Muscle of back (tissue), 11 donors: ENCODE data around the gene HNRNPLL. TPM values are rescaled to one million over a fixed set of nuclear protein-coding genes. Genes with fewer than 3 reads are reported as not detected.
A peak's percentile ranks its signal among the peaks of the same experiment; 100 is the strongest.

ENCODE experiments used
- DNase-seq, 3 donors: peaks; one replicate each; pipeline versions ENCODE4 v3.0.0 to v3.0.0-alpha.2; 2013
- polyA plus RNA-seq, 10 donors: library from polyadenylated mRNA; unstranded; fragments of 120-200 nt; gene quantifications; one replicate each; pipeline ENCODE4 v1.2.1, GENCODE V29; 2013; ENCODE audit not compliant: insufficient read length in 10 of 10

The HNRNPLL gene
- polyA plus RNA-seq, 10 donors: 34.2 to 50.6 (median 38.6) TPM

DNA sequence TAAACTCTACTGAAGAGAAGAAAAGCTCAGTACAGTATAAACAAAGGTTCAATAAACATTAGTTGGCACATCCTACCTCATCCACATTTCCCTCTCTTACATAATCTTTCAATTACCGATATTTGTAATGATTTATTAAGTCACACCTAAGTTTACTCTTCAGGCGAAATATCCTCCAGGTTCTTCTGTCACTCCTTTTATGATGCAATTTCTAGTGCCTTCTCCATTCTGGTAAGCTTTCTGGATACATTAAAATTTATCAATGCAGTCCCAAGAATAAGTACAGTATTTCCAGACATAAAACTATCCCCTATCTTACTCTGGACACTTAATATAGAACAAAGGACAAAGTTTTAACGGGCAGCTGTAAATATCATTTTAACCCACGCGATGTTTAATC is 5.6 kb downstream of the HNRNPLL start:
- DNase-seq: no peak

DNA sequence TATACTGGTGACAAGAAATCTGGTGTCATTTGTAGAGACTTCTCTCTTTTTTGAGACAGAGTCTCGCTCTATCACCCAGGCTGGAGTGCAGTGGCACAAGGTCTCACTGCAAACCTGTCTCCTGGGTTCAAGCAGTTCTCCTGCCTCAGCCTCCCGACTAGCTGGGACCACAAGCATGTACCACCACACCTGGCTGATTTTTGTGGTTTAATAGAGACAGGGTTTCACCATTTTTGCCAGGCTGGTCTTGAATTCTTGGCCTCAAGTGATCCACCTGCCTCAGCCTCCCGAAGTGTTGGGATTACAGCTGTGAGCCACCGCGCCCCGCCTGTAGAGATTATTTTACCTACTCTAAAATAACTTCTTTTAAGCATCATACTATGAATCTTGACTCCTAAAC is 6.5 kb downstream of the HNRNPLL start:
- DNase-seq: no peak

DNA sequence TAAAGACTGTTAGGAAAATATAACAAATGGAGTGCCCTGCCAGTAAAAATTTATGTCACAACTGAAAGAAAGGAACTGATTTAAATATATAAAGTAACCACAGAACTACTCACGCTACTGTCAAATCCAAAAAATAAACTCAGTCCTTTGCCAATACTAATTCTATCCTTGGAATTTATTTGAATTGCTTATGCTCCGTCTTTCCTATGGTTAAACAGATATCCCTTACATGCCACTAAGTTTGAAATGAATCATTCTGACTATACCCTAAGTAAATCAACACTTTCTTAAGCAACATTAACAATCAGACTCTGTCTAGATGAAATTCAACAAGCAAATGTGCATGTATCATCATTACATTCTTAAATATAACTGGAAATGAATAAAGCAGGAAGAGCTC is 9.8 kb downstream of the HNRNPLL start:
- DNase-seq: no peak

DNA sequence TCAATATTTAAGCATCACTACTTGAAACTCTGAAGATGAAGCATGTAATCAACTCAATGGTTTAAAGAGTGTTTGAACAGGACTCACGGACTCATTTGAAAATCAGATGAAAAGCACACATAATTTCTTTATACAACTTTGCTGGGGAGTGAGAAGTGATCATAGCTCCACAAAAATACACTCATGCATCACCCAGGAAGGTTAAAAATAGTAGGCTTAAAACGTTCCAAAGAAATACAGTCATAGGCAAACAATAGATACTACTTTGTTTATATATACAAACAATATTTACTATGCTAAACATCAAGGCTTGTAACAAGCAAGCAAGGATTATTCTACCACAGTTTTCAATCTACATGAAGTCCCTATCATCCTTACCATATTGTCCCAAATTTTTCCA is 11.6 kb downstream of the HNRNPLL start:
- no peak for DNase-seq

DNA sequence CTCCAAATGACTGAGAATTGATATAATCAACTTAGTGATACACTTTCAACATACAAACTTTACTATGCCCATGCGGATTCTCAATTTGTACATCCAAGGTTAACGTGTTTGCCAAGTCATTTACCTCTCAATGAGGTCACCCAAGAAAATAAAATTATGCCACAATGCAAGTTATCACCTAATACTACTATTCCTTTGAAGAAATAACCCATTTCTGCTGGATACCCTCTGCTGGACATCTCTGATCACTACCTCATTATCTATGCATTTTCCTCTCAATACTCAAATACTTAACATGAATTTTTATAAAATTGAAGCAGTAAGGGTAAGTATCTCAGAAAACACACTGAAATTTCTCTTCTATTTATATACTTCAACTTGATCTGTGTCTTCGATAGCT is 12.7 kb downstream of the HNRNPLL start:
- no peak for DNase-seq

DNA sequence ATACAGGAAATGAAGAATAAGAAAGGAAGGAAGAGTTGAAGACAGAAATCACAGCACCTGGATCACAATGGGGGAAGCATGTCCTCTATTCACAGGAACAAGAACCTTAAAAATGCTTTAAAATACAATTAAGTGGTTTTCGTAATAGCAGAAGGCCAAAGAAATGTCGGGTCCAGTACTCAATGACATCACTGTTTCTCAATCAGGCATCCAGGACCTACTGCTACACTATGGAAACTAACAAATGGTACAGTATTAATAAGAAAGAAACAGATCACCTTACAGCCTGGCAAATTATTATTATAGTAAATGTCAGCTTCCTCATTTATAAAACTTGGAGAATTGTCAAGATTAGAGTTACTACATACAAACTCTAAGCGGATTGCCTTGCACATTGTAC is 15.8 kb downstream of the HNRNPLL start:
- DNase-seq: no peak

DNA sequence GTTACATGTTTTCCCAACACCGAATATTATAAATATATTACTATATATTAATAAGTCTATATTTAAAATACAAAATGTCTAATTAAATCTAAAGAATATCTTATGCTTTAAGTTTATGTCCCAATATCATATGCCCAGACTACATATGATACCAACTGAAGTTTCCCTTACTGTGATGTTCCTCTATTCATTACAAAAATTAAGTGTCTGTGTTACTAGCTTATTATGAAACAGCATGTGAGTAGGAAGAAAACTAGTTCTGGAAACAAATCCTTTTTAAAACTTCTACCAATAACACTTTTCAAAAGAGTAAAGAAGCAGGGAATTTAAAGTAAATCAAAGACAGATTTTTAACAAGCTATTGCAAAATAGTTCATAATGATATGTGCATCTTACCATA is 17.8 kb downstream of the HNRNPLL start:
- DNase-seq: no peak

DNA sequence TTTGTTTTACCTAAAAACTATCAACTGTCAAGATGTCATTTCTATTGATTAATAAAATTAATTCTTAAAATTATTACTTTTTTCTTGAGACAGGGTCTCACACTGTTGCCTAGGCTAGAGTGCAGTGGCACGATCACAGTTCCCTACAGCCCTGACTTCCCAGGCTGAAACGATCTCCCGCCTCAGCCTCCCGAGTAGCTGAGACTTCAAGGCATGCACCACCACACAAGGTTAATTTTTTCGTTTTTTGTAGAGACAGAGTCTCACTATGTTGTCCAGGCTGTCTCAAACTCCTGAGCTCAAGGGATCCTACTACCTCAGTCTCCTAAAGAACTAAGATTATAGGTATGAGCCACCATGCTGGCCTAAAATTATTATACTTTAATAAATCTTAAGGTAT is 18.7 kb downstream of the HNRNPLL start:
- DNase-seq: no peak

DNA sequence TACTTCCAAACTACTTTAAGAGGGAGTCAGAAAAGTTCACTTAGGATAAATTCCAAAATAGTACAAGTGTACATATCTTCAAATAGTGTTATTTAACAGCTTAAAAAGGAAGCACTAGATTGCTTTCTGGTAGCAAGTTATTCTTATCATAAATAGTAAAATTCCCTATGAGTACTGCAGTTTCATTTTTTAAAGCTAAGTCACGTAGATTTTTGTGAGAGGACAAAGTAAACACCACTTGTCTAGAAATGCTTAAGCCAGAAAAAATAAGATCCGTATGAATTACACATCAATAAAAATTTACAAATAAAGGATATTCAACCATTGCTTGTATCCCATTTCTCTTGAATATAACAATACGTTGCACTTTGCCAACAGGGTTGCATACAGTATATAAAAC is 19.2 kb downstream of the HNRNPLL start:
- no peak for DNase-seq

DNA sequence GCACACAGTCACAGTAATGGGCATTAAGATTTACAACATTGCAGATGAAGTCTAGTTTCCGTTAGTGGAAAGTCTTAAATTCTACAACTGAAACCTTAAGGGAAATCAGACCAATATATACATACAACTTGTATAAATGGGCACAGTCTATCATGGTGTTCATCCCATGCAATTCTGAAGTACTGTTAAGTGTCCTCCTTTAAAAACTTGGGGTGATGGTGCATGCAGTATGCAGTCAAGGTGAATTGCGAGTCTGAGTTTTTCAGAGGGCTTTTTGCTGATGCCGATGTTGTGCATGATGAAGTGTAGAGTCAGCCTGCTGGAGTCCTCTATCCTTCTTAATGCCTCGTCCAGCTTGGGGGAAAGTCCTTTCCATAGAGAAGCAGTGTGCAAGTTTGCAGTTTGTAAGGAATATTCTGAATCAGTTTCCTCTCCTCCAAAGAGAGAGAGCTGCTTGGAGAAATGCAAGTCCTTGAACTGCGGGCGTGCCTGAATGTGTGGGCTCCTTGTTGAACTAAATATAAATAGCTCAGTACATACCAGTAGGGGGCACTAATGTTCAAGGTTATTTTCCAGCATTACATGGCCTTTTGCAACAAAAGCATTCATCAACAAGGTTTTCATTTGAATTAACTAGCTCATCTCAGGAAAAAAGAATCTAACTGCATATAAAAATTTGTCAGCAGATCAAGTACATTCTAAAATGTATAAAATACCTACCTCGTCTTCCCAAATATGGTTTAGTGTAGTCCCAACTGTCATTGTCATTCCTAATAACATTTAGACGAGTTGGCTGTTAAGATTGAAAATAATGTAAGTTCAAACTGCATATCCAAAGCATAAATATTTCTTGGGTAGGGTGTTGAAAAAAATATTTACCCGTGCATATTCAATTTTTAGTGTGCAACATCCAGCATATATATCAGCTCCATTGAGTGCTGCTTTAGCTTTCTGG is 21.3 kb downstream of the HNRNPLL start:
- peak; percentile 68 to 83 (median 74) for DNase-seq

DNA sequence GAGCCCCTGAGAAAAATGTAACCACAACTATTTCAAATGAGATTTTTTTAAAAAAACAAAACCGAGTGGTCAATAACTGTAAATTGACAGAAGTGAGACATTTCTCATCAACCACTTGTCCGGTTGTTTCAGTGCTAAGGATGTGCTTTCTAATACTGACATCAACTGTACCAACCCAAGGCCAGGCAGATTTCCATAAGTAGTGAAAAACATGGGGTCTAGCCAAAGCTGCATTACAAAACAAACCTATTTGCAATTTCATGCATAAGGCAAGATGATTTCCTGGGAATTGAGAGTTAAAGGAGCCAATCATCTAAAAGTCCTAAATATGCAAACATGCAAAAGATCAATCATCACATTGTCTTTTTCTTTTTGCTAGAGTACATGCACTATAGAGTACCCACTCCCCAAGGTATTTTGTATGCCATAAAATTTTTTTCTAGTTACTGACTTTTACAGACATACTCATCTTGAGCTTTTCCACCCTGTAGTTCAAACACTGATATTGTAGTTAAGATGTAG is 22.6 kb downstream of the HNRNPLL start:
- DNase-seq: no peak

DNA sequence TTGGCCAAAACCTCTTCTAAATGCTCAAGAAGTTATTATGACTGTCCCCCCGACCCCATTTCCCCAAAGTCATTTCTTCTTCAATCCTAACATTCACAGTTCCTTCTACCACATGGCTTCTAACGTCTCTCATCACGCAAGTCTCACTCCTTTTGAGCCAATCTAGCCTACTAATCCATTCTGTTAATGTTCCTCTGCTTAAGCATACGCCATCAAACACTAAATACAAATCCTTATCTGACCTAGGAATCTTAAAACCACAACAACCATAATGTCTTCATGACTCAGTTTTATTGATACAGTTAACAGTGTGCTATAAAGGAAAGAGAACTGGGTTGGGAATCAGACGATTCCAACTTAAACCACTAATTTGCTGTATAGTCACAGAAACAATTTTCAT is 23.9 kb downstream of the HNRNPLL start:
- DNase-seq: no peak

DNA sequence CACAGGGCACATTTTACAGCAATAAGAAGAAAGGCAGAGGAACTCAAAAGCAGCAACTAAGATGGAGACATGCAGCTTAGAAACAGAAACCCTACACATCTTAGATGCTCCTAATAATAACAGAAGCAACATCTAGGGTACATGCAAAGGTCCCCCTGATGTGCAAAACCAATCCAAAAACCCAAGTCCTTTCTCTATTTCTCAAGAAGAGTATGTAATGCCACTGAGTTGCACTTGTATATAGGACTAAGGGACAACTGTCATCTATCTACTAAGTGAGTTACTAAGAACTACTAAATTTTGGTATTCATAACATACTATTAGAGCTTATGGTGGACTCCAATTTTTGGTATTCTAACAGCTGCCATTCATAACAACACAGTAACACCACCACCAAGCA is 28.4 kb downstream of the HNRNPLL start:
- DNase-seq: no peak

DNA sequence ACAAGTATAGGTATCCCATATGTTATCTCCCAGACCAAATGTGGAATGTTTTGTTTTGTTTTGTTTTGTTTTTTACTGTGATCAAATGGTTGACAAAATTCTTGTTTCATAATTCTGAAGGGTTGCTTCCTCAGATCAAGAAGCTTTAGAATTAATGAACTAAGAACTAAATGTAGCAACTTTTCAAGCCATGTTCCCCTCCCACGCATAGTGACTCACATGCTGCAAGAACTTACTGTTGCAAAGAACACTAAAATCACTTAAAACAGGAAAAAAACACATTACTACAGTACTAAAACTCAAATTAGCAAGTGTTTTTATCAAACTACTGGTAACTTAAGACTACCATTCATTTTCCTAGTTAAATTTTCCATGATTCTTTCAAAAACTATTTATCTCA is 30.6 kb downstream of the HNRNPLL start:
- no peak for DNase-seq

DNA sequence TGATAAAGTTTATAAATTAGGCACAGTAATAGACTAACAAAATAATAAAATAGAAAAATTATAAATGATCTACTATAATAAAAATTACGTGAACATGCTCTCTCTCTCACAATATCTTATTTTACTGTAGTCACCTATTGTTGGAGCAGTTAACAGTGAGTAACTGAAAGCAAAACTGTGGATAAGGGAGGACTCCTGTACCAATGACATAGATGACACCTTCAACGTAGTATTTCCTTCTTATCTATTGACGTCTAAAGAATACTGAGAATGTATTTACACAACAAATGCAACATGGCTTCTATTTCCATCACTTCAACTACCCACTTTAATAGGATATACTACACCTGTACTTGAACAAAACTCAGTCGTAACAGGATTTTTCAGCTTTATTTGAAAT is 31.5 kb downstream of the HNRNPLL start:
- no peak for DNase-seq

DNA sequence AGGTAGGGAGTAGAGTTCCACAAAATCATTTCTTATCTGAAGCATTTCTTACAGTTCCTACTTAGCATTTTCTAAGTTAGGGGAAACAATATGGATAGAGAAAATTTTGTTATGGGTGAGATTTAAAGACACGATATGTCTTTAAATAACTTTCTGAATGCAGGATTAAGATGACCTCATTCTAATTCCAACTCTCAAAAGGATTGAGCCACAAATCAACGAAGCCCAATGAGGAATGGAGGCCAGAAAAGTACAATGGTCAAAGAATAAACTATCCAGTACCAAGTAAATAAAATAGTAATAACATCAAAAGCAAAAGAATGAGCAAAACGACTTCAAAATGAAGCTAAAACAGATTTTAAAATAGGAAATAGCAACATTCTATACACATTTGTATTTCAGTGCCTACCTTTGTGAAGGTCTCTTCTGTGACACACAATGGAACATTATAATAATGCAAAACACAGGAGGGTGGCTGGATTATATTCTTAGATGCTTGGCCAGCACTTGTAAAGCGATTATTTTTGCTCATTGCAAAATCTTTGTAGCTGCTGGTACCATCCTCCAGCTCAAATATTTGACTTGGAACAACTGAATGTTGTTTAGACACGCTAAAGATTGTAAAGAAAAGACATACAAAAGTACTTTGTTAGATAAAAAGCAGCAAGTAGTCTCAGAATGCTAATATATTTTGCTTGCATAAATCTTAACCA is 33.8 kb downstream of the HNRNPLL start:
- no peak for DNase-seq

DNA sequence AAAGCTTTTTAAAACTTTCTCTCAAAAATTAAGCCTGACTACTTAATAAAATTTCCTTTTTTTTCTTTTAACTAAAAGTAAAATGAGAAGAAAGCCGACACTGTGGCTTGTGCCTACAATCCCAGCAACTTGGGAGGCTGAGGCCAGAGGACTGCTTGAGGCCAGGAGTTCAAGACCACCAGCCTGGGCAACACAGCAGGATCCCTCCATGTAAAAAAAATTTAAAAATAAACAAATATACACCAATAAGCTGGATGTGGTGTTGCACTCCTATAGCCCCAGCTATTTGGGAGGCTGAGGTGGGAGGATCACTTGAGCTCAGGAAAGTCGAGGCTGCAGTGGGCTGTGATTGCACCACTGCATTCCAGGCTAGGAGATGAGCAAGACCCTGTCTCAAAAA is 37.4 kb downstream of the HNRNPLL start:
- no peak for DNase-seq

DNA sequence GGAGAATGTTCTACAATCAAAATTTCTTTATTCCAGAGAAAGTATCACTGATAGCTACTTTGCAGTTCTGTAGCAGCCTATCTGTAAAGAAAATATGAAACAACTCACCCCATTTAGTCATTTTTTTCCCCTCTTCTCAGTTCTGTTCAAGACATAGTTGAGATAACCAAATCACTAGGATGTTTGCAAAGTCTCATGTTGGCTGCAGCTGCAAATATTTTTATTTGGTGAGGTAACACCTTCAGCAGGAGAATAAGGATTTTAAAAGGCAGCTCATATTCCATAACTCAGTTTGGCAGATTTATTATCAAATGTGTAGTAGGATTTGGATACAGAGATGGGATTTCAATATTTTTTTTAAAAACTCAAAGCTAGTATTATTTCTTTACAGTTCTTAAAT is 41.0 kb downstream of the HNRNPLL start:
- DNase-seq: no peak

DNA sequence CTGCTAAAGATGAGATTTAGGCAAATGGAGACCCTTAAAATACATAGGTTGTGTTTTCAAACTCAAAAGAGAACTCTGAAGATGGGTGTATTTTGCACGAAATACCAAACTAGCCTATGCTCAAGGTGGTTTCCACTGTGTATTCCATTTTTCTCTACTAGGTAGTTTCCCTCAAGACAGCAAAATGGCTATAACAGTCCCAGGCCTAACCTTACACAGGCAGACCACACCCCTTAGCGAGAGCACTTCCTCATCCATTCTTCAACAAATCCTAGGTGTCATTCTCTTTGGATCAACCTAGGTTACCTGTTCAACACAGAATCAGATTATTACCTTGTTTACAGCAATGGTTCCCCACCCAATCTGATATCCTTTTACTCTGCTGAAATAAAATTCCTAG is 42.6 kb downstream of the HNRNPLL start:
- DNase-seq: no peak

DNA sequence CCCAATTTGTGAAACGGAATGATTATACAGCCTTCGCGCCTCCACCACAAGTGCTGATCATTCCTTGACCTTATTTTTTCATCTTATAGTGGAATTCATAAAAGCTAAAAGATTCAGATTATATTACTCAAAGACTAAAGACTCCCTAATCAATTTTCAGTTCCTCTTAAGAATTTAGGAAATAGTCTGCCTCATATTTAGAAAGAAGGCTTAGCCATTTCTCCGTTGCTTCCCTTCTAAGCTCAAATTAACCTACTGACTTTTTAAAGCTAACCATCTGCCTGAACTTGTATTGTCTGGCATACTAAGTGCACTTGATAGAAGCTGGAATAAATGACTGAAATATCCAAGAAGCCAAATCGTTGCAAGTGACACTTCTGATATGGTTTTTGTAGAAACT is 44.7 kb downstream of the HNRNPLL start:
- no peak for DNase-seq

DNA sequence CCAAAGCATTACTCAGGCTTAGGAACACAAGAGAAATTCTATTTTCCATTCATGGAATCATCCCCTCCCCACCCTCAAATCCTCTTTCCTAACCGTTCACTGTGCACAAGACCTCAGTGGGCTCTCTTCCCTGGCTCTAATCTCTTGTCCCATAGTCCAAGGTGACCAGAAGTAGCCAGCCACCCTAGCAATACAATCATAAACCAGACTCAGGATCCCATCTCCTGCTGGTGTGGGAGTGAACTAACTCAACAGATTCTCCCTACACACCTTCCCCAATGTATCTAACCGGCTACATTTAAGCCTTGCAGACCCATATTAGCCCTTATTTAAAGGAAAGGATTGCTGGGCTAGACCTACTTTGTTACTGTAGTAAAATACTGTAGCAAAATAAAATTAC is 45.5 kb downstream of the HNRNPLL start:
- DNase-seq: no peak

DNA sequence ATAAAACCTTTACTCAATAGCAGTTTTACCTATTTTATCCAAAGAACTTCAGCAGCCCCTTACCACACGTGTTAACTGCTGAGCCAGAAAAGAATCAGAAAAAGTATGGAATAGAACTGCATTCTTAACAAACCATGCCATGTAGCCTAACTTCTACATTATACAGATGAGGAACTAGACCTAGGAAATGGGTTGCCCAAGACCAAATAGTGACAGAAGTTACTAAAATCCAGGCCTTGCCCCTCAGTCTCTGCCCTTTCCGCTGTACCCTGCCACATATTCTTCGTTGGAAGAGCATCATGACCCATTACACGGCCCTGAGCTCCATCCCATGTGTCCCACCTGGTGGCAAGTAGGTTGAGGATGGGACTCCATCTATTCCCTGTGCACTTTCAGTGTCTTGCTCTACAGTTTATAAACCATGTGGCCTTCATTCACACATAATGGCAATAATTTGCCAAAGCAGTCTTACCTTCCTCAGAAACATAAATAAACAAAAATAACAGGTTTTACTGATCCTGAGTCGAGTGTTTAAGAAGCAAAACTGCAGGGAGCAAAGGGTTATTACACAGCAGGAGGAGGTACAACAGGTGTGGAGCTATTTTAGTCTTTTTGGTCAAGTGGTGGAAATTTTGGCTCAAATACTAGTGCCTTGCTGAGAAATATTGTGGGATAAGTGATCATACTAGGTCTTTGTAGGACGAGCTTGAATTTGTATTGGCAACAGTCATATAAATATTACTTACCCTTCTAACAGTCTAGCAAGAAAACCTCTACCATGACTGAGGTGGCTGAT is 46.5 kb downstream of the HNRNPLL start:
- no peak for DNase-seq
